D721Med (cell line): Measurements from ENCODE around the gene FBXW2.

Experiments used
- DNase-seq: peaks from one replicate; pipeline ENCODE4 v3.0.0; 2011; ENCODE audit warnings: low spot score; ENCODE audit not compliant: insufficient read length
- FAIRE-seq: peaks from 2 replicates; lab custom pipeline; 2011; peaks lifted over from hg19 to GRCh38; lab: Jason Lieb, UNC
- TF ChIP-seq, protein P1 (sequence below): IDR thresholded peaks from 2 replicates; pipeline ENCODE4 v1.5.1; 2012; ENCODE audit warnings: mild to moderate bottlenecking, control low read depth; ENCODE audit not compliant: insufficient read depth; ENCODE audit errors: missing control alignments

FBXW2 gene

DNA sequence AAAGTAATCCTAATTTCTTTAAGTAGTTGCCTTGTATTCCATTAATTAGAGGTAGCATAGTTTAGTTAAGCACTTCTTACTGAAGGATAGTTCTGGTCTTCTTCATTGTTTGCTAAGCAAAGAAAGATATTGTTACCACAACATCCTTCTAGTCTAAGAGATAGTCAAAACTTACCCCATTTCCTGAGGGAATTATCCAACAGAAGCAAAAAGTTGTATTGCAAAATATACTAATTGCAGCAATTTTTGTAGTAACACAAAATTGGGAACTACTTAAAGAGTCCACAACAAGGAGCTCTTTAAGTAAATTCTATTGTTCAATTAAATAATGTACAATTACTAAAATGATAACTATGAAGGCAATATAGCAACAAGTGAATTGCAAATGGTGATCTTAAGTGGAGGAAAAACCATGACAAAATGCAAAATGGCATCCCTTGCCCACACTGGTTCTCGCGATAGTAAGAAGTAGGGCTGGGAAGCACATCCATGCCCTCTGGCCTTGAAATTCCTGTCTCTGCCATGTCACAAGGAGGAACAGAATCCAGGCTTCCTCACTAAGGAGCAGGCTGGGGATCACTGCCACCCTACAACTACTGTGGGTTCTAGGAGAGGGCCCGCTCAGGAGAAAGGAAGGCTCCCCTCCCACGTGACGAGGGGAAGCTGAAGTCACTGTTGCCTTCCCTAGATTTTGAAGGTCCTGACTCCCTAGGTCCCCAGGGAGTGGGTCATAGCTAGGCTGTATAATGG is 55.6 kb downstream of the FBXW2 start:
- TF ChIP-seq, protein P1, sequence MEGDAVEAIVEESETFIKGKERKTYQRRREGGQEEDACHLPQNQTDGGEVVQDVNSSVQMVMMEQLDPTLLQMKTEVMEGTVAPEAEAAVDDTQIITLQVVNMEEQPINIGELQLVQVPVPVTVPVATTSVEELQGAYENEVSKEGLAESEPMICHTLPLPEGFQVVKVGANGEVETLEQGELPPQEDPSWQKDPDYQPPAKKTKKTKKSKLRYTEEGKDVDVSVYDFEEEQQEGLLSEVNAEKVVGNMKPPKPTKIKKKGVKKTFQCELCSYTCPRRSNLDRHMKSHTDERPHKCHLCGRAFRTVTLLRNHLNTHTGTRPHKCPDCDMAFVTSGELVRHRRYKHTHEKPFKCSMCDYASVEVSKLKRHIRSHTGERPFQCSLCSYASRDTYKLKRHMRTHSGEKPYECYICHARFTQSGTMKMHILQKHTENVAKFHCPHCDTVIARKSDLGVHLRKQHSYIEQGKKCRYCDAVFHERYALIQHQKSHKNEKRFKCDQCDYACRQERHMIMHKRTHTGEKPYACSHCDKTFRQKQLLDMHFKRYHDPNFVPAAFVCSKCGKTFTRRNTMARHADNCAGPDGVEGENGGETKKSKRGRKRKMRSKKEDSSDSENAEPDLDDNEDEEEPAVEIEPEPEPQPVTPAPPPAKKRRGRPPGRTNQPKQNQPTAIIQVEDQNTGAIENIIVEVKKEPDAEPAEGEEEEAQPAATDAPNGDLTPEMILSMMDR, result no peak
- no peak for DNase-seq
- no peak for FAIRE-seq

GRCh38 chr9:120736881-120737280 is 56.3 kb downstream of the FBXW2 start:
- TF ChIP-seq, protein P1, result no peak
- DNase-seq (no peak), FAIRE-seq (no peak)

GRCh38 chr9:120735415-120736126 is 57.6 kb downstream of the FBXW2 start:
- DNase-seq, result no peak
- no peak for FAIRE-seq

DNA sequence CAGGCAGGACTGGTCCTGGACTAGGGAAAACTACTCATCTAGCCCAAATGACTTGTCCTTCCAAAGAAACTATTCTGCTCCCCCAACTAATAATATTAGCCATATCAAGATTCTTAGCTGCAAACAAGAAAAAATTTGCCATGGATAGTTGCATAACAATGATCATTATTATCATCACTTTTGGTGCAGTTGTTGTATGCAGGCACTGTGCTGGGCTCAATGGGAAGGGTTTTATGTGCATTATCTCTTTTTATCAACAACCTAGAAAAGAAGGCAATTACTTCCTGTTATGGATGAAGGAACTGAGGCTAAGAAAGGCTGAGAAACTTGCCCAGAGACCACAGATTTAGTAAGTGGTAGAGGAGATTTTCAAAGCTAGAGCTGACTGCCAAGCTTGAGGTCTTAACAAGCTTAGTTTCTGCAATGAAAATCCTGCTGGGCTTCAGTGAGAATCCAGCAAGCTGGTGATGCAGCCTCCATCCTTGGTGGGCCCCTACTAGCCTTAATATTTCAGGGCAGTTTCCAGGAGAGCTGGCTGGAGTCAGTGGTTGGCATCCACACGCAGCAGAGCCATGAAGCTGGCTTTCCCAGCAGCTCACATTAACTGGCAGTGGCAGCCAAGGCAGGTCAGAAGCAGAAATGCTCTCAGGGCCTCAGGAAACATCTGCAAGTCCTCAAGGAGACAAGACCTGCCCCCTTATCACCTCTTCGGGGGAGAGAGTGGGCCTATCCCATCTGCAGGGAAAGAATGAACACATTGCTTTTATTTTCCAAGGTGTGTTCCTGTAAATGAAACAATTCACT is 58.4 kb downstream of the FBXW2 start:
- TF ChIP-seq, protein P1, result no peak
- FAIRE-seq (no peak), DNase-seq (no peak)

More at GRCh38 chr9:120735415-120736126, 57.6 kb downstream of the FBXW2 start:
- TF ChIP-seq, protein P1, result no peak

- FAIRE-seq, result no peak
- TF ChIP-seq, protein P1, result no peak
- DNase-seq, result no peak
These were observed 60.0 kb downstream of the FBXW2 start for GRCh38 chr9:120733190-120733589.

GRCh38 chr9:120730654-120731514 is 62.3 kb downstream of the FBXW2 start:
- DNase-seq (peak; percentile 55), FAIRE-seq (no peak)
- TF ChIP-seq, protein P1, result no peak
